Activated CD8-positive, alpha-beta memory T cell treated with anti-CD3 and anti-CD28 coated beads, Interleukin-2, amount 50 U/mL, for 48 hours (primary cell): ENCODE results near the gene TRIM14.
"Not testable (repeated sequence)": the region's sequence is repeated elsewhere in the genome, so short reads cannot be mapped to it uniquely, and the experiment has no call there.

ENCODE experiments used
- DNase-seq: peaks from one replicate; pipeline ENCODE4 v3.0.0-alpha.2; 2020

The TRIM14 gene

DNA sequence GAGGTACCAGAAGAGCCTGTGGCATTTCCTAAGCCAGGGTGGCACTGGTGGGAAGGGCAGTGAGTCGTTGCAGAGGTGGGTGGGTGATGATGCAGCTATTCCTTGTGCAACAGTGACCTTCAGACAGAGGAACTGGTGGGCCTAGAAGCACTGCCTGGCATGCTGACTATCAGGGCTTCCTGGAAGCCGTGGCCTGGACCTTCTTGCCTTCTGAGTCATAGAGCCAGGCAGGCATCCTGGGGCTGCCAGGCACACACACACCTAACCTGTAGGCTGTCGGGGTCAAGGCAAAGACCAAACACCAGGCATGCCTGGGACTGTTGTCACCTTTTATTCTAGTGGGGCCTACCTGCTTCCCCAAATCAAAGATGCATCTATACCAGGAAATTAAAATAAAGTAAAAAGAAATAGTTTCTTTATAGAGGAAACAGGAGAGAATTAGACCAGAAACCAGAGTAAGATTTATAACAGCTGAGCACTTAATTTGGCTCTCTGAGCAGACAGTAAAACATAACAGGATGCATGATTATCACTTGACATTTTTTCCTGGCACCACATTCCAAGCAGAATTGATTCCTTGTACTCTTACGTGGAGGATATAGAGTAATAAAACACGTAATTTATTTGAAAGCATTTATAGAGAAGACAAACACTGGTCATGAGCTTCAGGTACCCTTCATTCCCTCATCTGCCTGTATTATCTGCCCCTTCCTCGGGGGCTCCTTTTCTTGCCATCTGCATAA lies 37.4 kb downstream of the TRIM14 start:
- DNase-seq, result peak; percentile 72

- no peak for DNase-seq
These were observed 38.2 kb downstream of the TRIM14 start for GRCh38 chr9:98080780-98081179.

- DNase-seq, result no peak
These were observed 38.7 kb downstream of the TRIM14 start for GRCh38 chr9:98080326-98080725.

- DNase-seq, result no peak
These were observed 40.1 kb downstream of the TRIM14 start for GRCh38 chr9:98078895-98079294.

DNA sequence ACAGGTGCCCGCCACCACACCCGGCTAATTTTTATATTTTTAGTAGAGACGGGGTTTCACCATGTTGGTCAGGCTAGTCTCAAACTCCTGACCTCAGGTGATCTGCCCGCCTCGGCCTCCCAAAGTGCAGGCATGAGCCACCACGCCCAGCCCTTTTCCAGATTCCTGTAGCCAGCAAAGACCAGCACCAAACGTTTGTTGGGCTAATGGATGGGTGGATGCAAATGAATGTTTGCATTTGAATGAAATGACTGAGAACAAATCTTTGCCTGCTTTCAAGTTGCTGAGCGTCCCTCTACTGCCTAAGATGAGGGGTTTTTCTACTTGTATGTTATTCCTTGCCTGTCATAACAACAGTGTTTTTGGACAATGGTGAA lies 42.5 kb downstream of the TRIM14 start:
- DNase-seq, result not testable (repeated sequence)

DNA sequence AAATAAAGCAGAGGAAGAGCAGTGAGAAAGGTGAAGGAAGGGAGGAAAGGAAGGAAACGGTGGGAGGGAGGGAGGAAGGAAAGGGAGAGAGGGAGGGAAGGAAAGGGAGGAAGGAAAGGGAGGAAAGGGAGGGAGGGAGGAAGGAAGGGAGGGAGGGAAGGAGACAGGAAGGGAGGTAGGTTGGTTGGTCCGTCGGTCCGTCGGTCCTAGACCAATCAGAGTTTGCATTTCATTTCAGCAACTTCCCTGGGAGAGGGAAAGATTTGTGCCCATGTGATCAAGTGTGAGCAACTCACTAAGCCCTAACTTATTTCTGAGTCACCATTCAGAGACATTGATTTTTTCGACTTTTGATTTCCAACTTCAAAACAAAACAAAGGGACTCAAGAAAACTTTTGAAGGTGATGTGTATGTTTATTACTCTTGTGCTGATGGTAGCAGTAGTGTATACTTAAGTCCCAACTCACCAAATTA lies 43.7 kb downstream of the TRIM14 start:
- no peak for DNase-seq

DNA sequence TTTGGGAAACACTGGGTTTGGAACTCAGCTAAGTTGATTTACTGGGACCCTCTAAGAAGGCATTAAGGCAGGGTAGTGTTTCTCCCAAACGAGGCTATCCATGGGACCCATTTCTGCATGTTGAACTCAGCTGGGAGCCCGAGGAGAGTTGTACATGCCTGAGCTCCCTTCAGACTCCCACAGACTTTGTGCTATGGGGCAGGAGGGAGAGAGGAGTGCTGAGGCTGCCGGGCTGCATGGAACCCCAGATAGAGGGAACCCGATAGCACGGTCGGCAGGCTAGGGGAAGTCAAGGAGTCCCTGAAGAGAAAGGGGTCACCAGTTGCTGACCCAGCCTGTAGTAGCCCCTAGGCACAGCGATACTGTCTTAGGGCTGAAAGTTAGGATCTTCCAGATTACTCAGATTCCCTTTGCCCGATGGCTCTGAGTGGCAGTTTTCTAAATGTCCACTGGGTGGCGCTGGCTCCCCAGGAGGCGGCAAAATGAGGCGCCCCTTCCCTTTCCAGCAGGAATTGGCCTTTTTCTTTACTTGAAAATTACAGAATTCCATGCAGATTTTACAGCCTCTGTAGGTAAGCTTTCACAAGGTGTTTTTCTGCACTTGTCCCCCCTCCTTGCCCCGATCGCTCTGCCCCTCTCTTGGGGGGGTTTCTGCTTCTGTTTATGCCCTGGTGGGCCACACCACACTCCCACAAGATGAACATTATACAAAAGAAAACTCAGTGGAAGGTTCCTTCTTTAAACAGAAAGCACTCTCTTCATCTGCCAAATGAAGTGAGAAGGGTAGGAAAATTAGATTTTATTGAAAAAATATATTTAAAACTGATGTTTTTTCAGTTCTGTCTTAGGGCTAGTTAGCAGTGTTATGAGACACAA lies 44.7 kb downstream of the TRIM14 start:
- peak; percentile 86 for DNase-seq

GRCh38 chr9:98071737-98072136 lies 47.3 kb downstream of the TRIM14 start:
- no peak for DNase-seq

DNA sequence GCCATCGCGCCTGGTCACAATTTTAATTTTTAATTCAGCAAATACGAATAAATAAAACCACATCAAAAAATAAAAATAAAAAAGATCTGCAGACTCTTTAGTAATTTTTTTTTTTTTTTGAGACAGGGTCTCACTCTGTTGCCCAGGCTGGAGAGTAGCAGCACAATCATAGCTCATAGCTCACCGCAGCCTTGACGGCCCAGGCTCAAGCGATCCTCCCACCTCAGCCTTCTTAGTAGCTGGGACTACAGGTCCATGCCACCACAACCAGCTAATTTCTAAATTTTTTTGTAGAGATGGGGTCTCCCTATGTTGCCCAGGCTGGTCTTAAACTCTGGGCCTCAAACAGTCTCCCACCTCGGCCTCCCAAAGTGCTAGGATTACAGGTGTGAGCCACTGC lies 48.3 kb downstream of the TRIM14 start:
- DNase-seq, result no peak

DNA sequence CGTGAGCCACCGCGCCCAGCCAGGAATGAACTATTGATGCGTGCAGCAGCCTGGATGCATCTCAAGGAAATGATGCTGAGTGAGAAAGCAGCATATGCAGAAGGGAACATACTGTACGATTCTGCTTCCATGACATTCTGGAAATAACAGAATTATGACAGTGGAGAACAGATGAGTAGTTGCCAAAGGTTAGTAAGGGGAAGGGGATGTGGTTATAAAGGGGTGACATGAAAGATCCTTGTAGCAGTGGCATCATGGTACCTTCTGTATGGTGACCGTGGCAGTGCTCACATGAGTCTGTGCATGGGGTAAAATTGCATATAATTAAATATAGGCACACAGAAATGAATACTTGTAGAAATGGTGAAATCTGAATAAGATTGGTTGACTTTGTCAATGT lies 49.5 kb downstream of the TRIM14 start:
- no peak for DNase-seq

- no peak for DNase-seq
These were observed 51.8 kb downstream of the TRIM14 start for GRCh38 chr9:98067184-98067583.

DNA sequence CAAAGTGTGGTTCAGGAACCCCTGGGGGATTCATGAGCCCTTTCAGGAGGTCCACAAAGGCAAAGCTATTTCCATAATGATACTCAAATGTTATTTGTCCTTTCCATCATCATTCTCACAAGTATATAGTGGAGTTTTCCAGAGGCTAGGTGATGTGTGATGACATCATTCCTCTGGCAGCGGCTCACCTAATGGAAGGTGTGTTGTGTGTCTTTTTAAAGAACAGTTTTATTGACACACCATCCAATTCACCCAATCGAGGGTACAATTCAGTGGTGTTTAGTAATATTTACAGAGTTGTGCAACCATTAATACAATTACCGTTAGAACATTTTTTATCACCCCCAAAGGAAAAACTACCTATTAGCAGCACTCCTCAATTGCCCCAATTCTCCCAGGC lies 52.8 kb downstream of the TRIM14 start:
- DNase-seq, result no peak

GRCh38 chr9:98064623-98065392 lies 54.2 kb downstream of the TRIM14 start:
- DNase-seq, result no peak

- no peak for DNase-seq
These were observed 56.9 kb downstream of the TRIM14 start for GRCh38 chr9:98062161-98062560.

DNA sequence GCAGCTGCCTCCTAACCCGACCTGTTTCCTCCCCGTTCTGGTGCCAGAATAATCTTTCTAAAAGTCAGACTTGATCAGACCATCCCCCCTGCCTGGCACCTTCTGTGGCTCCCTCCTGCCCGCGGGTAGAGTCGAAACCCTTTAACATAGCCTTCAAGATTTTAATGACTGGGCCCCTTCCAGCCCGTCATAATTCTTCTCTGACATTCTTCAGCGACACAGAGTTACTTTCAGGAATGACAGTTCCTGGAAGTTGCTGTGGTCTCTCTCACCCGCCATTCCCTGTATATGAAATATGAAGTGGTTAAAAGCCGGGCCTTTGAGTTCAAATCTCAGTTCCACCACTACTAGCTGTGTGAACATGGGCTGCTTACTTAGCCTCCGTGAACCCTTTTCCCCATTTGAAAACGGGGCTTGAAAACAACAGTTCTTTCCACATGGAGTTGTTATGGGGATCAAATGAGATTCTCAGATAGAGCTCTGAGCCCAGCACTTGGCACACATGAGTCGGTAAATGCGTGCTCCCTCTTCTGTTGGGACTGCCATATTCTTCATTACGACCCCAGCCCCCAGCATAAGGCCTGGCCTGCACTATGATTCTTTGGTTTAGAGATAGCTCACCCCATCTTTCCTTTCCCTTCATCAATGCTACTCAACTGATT lies 61.8 kb downstream of the TRIM14 start:
- DNase-seq, result no peak

DNA sequence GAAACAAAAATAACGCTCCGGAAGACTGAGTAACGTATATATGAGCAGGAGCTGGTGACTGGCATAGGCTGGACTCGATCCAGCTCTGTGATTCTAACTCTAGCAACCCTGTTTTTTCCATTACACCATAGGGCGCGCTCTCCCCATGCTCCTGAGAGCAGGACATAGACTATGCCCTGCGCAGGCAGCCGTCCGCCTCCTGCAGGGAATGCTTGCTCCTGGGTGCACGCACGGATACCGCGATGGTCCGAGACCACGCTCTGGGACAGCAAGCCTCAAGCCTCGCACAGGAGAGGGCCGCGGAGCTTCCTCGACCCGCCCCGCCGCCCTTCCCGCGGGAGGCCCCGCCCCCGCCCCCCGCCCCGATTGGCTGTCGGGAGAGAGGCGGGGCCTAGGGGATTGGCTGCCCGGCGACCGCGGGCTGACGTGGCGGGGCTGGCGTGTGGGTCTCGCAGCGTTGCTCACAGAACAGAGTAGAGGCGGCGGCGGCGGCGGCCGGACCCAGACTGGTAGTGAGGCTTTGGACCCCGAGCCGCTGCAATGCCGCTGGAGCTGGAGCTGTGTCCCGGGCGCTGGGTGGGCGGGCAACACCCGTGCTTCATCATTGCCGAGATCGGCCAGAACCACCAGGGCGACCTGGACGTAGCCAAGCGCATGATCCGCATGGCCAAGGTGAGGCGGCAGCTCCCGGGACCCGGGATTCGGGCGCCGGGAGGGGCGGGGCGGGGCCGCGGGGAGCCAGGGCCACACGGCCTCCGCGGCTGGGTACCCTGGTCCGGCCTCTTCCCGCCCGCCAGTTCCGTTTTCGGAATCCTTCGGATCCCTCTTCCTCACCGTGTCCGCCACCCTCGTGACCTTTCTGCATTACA lies 62.5 kb downstream of the TRIM14 start, which contains the start of gene NANS:
TSS of gene NANS (plus strand) at position 464 of the 869 bp plus-strand sequence. CDS start at position 541, 77 bp downstream.
- peak; percentile 96 for DNase-seq

- DNase-seq, result no peak
These were observed 64.6 kb downstream of the TRIM14 start for GRCh38 chr9:98054376-98054951.

GRCh38 chr9:98050351-98050750 lies 68.7 kb downstream of the TRIM14 start:
- no peak for DNase-seq

- no peak for DNase-seq
These were observed 69.5 kb downstream of the TRIM14 start for GRCh38 chr9:98049288-98050072.

GRCh38 chr9:98047002-98047401 lies 72.0 kb downstream of the TRIM14 start:
- DNase-seq, result no peak
